ENCODE data around the gene FARP2. TPM values are rescaled to one million over a fixed set of nuclear protein-coding genes. Genes with fewer than 3 reads are reported as not detected.

Gene FARP2
- total RNA-seq, 4 donors from 2014 or later = 10.7 to 20.1 (median 13.6) TPM

GRCh38 chr2:241514986-241515737 is 159.1 kb downstream of the FARP2 start:
- Histone ChIP-seq H3K9me3 (no peaks in the 10 kb centered on the region), H3K4me3 (no peak overlapping the region), H3K36me3 (no peaks in the 10 kb centered on the region), H3K27me3 (no peaks in the 10 kb centered on the region), H3K4me1 (no peaks in the 10 kb centered on the region), H3K27ac (no peak overlapping the region)
- TF ChIP-seq POLR2A (IDR thresholded peaks at IDR 0.05) = no peak
- no peak for TF ChIP-seq CTCF (IDR thresholded peaks at IDR 0.05 in 4 of 5, conservative IDR thresholded peaks at IDR 0.05 in 1 of 5)
- in situ Hi-C loops (cut with MboI; ENCODE audit: low sequenced_read_pairs in 4 of 4) (no loop called here), intact Hi-C loops (cut with DNase I; ENCODE audit: low total_unique reads) (no loop called here)
- ATAC-seq (no peak), DNase-seq (no peak)

DNA sequence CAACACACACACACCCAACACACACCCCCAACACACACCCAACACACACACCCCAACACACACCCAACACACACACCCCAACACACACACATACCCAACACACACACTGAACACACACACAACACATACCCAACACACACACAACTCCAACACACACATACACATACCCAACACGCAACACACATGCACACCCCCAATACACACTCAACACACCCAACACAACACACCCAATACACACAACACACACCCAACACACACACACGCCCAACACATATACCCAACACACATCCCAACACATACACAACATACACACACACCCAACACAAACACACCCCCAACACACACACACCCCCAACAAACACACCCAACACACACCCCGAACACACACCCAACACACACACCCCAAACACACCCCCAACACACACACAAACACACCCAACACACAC is 160.5 kb downstream of the FARP2 start:
- DNase-seq (no peak), ATAC-seq (no peak)
- no peak for TF ChIP-seq POLR2A (IDR thresholded peaks at IDR 0.05)
- no peak for TF ChIP-seq CTCF (IDR thresholded peaks at IDR 0.05 in 4 of 5, conservative IDR thresholded peaks at IDR 0.05 in 1 of 5)
- Histone ChIP-seq H3K27me3 (peaks cover 0 to 4% (median 2%) of the 10 kb centered on the region in 3 donors), H3K36me3 (no peaks in the 10 kb centered on the region), H3K4me3 (no peak overlapping the region), H3K9me3 (no peaks in the 10 kb centered on the region), H3K27ac (no peak overlapping the region), H3K4me1 (no peaks in the 10 kb centered on the region)
- in situ Hi-C loops (cut with MboI; ENCODE audit: low sequenced_read_pairs in 4 of 4) = no loop called here
- intact Hi-C loops (cut with DNase I; ENCODE audit: low total_unique reads) = no loop called here

- H3K27ac ChIP-seq = no peak overlapping the region
Observed at GRCh38 chr2:241517297-241517696, 161.2 kb downstream of the FARP2 start.

DNA sequence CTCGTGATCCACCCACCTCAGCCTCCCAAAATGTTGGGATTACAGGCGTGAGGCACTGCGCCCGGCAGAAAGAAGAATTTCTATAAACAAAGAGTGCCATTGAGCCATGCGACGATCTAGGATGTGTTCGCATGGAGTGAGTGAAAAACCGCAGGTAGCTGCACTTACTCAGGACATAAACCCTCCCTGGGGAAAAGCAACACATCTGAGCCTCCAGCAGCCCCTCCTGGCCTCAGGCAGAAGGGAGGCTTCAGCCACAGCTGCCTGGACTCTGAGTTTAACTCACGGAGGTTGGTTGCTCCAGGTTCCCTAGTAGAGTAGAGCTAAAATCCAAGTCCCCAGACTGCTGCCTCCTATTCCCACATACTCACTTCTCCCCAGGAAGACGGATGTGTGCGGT is 163.6 kb downstream of the FARP2 start:
- H3K27me3 ChIP-seq = peaks cover 0 to 7% (median 2%) of the 10 kb centered on the region in 3 donors
- in situ Hi-C loops (cut with MboI; ENCODE audit: low sequenced_read_pairs in 4 of 4) = no loop called here
- H3K4me3 ChIP-seq = no peak overlapping the region
- no peaks in the 10 kb centered on the region for H3K9me3 ChIP-seq
- DNase-seq = no peak
- intact Hi-C loops (cut with DNase I; ENCODE audit: low total_unique reads) = no loop called here
- no peaks in the 10 kb centered on the region for H3K36me3 ChIP-seq
- no peak for ATAC-seq
- no peak for TF ChIP-seq POLR2A (IDR thresholded peaks at IDR 0.05)
- TF ChIP-seq CTCF (IDR thresholded peaks at IDR 0.05 in 4 of 5, conservative IDR thresholded peaks at IDR 0.05 in 1 of 5) = no peak
- H3K4me1 ChIP-seq = no peaks in the 10 kb centered on the region
- no peak overlapping the region for H3K27ac ChIP-seq

More at GRCh38 chr2:241517297-241517696, 161.2 kb downstream of the FARP2 start:
- in situ Hi-C loops (cut with MboI; ENCODE audit: low sequenced_read_pairs in 4 of 4) = no loop called here
- DNase-seq (no peak), ATAC-seq (no peak)
- TF ChIP-seq CTCF (IDR thresholded peaks at IDR 0.05 in 4 of 5, conservative IDR thresholded peaks at IDR 0.05 in 1 of 5) (no peak), POLR2A (IDR thresholded peaks at IDR 0.05) (no peak)
- Histone ChIP-seq H3K4me1 (no peaks in the 10 kb centered on the region), H3K36me3 (no peaks in the 10 kb centered on the region), H3K4me3 (no peak overlapping the region), H3K27me3 (peaks cover 0 to 7% (median 2%) of the 10 kb centered on the region in 3 donors), H3K9me3 (no peaks in the 10 kb centered on the region)
- intact Hi-C loops (cut with DNase I; ENCODE audit: low total_unique reads) = no loop called here

Data from gastrocnemius medialis (tissue), 4 donors.